Activated naive CD4-positive, alpha-beta T cell treated with anti-CD3 and anti-CD28 coated beads, Interleukin-2, amount 50 U/mL, for 72 hours (primary cell): ENCODE data around the gene ZNF487. TPM values are rescaled to one million over a fixed set of nuclear protein-coding genes. Genes with fewer than 3 reads are reported as not detected.

ENCODE experiments used
- ATAC-seq, 2 donors: fragments of 150-1000 bp; cut with Tn5 transposase; 2 replicates each; pipeline ENCODE4 v1.10.0; 2021; ENCODE audit warnings: mild to moderate bottlenecking in 2 of 2, moderate library complexity in 2 of 2
- DNase-seq, 2 donors: peaks; one replicate each; pipeline ENCODE4 v3.0.0; 2021 to 2022; ENCODE audit warnings: low spot score in 2 of 2
- H3K27ac Mint-ChIP-seq, 2 donors: one replicate each; pipeline ENCODE4 v1.8.0; 2022; ENCODE audit warnings: mild to moderate bottlenecking in 2 of 2, mixed read lengths in 2 of 2
- H3K36me3 Mint-ChIP-seq, 2 donors: one replicate each; pipeline ENCODE4 v1.8.0; 2022; ENCODE audit warnings: mixed read lengths in 2 of 2
- H3K9me3 Mint-ChIP-seq, 2 donors: one replicate each; pipeline ENCODE4 v1.8.0; 2022; ENCODE audit warnings: mixed read lengths in 2 of 2
- total RNA-seq, 2 donors: library from RNA; stranded (reverse); gene quantifications; one replicate each; pipeline ENCODE4 v1.2.3, GENCODE V29; 2022

ZNF487 gene
- total RNA-seq, 2 donors from 2014 or later, result 2.7 to 4.1 TPM

DNA sequence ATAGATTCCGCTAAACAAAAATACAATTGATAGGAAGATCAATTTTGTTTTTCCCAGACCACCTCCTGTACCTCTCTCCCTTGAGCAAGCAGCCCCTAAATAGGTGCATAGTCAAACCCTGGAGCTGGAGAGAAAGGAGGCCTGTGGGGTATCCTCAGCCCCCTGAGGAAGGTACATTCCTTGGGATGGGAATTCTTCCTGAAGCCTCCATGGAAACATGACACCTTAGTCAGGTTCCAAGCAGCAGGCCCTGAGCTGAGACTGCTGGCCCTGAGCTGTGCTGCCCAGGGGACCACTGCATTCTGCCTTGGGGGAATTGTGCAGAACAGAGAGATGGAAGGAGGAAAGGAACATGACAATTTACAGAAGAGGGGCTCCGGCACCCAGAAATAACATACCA is 35.3 kb upstream of the ZNF487 start:
- ATAC-seq (no peak), DNase-seq (no peak)
- peak overlapping the region; percentile 19 to 78 for H3K27ac Mint-ChIP-seq
- peaks cover 38 to 42% of the 10 kb centered on the region in 2 donors for H3K36me3 Mint-ChIP-seq
- H3K9me3 Mint-ChIP-seq, result no peaks in the 10 kb centered on the region

DNA sequence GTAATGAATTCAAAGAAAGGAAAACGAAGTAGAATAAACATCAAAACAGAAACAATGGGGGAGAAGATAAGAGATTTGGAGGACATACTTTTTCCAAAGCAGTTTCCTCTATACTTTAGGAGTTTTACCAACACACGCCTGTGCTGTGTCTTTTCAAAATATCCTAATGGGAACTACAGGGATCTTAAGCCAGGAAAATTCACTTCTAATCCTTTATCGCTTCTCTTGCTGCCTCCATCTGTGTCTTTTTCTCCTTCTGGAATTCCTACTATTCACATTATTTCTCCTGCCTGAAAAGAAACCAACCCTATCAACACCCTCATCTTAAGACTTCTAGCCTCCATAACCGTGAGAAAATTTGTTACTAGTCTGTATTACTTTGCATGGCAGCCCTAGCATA is 34.7 kb upstream of the ZNF487 start:
- Mint-ChIP-seq H3K36me3 (peaks cover 38 to 40% of the 10 kb centered on the region in 2 donors), H3K27ac (peak overlapping the region; percentile 19 to 78), H3K9me3 (no peaks in the 10 kb centered on the region)
- ATAC-seq (no peak), DNase-seq (no peak)

DNA sequence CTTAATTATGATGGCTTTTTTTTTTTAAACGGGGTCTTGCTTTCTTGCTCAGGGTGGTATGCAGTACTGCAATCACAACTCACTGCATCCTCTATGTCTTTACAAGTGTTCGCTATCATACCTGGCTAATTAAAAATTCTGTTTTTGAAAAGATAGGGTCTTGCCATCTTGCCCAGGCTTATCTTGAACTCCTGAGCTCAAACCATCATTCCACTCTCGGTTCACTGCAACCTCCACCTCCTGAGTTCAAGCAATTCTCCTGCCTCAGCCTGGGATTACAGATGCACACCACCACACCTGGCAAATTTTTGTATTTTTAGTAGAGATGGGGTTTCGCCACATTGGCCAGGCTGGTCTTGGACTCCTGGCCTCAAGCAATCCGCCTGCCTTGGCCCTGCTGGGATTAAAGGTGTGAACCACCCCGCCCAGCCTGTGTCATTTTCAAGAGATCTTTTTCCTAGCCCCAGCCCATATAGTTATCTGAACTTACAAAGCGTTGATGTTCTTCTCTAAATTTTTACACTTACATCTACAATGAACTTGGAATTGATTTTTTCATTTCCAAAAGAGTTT is 33.9 kb upstream of the ZNF487 start:
- H3K9me3 Mint-ChIP-seq, result no peaks in the 10 kb centered on the region
- peaks cover 40 to 41% of the 10 kb centered on the region in 2 donors for H3K36me3 Mint-ChIP-seq
- no peak for DNase-seq

DNA sequence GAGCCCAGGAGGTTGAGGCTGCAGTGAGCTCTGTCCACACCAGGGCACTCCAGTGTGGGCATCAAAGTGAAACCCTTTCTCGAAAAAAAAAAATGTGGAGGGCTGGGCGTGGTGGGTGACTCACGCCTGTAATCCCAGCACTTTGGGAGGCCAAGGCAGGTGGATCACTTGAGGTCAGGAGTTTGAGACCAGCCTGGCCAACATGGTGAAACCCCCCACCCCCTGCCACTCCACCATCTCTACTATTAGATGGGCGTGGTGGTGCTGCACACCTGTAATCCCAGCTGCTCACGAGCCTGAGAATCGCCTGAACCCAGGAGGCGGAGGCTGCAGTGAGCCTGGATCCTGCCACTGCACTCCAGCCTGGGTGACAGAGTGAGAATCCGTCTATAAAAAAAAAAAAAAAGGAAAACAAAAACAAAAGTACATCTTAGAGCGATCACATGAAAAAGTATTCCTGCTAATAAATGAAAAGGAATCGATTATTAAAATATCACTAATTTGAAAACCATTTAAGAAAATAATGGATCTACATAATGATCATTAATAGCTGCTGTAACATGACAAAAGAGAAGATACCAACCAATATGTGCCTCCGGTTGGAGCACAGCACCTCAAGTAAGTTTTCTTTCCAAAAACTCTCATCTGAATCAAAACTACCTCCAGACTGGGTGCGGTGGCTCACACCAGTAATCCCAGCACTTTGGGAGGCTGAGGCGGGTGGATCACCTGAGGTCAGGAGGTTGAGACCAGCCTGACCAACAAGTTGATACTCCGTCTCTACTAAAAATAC is 32.8 kb upstream of the ZNF487 start:
- ATAC-seq, result peak in 1 of 2 donors; percentile 6
- Mint-ChIP-seq H3K27ac (peak overlapping the region; percentile 87 to 90), H3K9me3 (no peaks in the 10 kb centered on the region), H3K36me3 (peaks cover 46 to 48% of the 10 kb centered on the region in 2 donors)
- DNase-seq, result no peak

More for the DNA sequence above, 33.9 kb upstream of the ZNF487 start:
- peak overlapping the region; percentile 73 to 87 for H3K27ac Mint-ChIP-seq
- ATAC-seq, result no peak

DNA sequence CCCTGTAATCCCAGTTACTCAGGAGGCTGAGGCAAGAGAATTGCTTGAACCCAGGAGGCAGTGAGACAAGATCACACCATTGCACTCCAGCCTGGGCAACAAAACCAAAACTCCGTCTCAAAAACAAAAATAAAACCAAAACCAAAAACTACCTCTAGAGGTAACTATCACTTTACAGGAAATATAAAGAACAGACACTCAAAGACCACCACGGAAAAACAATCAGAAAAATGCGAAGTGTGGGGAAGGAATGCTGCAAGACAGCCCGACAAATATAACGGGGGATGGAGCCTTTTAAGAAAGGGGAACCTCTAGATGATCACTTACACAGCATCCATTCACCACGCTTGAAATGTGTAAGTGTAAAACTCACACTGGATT is 32.2 kb upstream of the ZNF487 start:
- Mint-ChIP-seq H3K36me3 (peaks cover 52 to 54% of the 10 kb centered on the region in 2 donors), H3K27ac (peak overlapping the region; percentile 87 to 90), H3K9me3 (no peaks in the 10 kb centered on the region)
- ATAC-seq (no peak), DNase-seq (no peak)

DNA sequence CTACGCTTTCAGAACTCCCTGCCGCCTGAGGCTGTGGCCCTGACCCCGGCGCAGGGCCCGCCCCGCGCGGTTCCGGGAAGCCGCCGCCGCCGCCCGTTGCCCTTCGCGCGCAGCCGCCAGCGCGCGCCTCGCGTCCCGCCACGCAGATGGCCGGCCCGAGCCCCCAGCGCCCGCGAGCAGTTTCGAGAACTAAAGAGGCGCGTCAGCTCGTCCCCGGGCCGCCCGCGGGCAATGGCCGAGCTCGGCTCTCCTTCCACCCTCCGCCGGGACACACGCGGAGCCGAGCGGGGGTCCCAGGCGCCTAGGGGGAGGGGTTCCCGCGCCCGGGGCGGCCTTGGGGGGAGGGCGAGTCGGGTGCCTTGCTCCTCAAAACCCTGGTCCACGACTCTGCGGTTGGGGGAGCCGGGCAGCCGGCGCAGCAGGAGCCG is 29.7 kb upstream of the ZNF487 start:
- DNase-seq, result peak; percentile 66 to 76
- ATAC-seq, result peak; percentile 2 to 8
- H3K9me3 Mint-ChIP-seq, result no peaks in the 10 kb centered on the region
- peaks cover 57 to 59% of the 10 kb centered on the region in 2 donors for H3K36me3 Mint-ChIP-seq
- peak overlapping the region; percentile 98 to 99 for H3K27ac Mint-ChIP-seq

DNA sequence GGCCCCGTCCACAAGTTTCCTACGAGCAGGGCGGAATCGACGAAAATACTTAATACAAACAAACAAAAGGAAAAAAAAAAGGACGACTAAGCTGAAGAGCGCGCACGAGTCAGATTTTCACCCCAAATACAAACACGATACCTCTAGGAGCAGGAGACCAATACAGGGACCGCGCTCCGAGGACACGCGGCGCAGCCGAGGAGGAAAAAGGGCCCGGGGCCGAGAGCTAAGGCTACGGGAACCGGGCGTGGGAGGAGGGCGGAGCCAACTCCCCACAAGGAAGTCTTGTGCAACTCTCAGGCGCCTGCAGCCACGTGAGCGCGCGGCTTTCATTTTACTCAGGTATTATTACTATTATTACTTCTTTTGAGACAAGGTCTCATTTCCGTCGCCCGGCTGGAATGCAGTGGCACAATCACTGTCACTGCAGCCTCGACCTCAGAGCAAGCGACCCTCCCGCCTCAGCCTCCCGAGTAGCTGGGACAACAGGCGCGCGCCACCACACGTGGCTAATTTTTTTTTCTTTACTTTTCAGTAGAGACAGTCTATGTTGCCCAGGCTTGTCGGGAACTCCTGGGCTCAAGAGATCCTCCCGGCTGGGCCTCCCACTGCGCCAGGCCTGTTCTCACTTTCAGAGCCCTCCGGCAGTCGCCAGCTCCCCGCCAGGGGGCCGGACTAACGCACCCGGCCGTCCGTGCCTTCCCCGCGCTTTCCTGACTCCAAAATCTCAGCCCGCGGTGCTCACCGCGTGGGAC is 29.2 kb upstream of the ZNF487 start:
- peak; percentile 55 to 56 for ATAC-seq
- Mint-ChIP-seq H3K36me3 (peaks cover 57 to 59% of the 10 kb centered on the region in 2 donors), H3K27ac (peak overlapping the region; percentile 98 to 99), H3K9me3 (no peaks in the 10 kb centered on the region)
- peak; percentile 87 for DNase-seq

DNA sequence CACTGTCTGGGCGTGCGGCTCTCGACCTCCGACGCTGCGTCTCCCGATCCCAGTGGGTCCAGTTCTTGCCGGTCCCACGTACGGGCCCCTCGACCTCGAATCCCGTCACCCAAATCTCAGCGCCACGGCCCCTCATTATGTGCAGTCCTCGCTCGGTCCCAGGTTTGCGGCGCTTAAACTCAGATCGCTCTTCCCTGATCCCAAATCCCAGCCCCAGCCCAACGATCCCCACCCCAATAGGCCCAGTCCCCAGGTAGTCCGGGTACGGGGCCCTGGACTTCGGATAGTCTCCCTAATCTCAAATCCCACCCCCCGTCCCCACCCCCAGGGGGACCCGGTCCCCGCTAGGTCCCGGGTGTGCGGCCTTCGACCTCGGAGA is 28.6 kb upstream of the ZNF487 start:
- DNase-seq, result no peak
- peaks cover 52 to 54% of the 10 kb centered on the region in 2 donors for H3K36me3 Mint-ChIP-seq
- no peaks in the 10 kb centered on the region for H3K9me3 Mint-ChIP-seq
- H3K27ac Mint-ChIP-seq, result peak overlapping the region; percentile 98 to 99
- ATAC-seq, result peak in 1 of 2 donors; percentile 0

DNA sequence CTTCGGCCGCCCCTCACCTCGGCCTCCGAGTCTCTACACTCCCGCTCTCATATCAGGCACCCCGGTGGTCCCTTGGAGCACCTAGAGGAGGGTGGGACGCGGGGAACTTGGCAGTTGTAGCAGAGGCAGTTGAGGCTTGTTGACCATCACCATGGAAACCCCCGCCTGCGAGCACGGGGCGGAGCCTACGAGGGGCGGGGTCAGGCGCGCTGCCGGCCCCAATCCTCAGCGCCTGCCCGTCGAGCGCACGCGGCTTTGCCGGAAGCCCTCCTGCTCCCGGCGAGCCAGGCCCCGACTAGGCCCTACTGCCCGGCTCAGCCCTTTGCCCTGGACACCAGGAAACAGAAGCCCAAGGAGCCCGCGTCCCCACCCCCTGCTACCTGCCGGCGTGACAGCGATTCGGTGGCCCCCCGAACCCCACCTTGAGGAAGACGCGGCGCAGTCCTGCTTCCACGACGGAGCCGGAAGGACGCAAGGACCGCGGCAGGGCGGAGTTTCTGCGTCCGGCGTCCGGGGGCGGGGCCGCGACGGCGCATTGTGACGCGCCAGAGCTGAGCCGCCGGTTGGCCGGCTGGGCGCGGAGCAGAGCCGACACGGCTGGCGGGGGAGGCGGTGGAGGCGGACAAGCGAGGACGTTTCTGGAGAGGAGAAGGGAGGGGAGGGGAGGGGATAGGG is 28.1 kb upstream of the ZNF487 start, which contains the start of gene HNRNPF:
TSS of gene HNRNPF (minus strand) at position 477 of the 675 bp plus-strand sequence. CDS start 21,302 bp downstream, outside the sequence.
- H3K36me3 Mint-ChIP-seq, result peaks cover 49 to 51% of the 10 kb centered on the region in 2 donors
- H3K9me3 Mint-ChIP-seq, result no peaks in the 10 kb centered on the region
- DNase-seq (peak; percentile 97), ATAC-seq (peak; percentile 81 to 82)
- H3K27ac Mint-ChIP-seq, result peak within 1 kb of the TSS; percentile 98 to 99

DNA sequence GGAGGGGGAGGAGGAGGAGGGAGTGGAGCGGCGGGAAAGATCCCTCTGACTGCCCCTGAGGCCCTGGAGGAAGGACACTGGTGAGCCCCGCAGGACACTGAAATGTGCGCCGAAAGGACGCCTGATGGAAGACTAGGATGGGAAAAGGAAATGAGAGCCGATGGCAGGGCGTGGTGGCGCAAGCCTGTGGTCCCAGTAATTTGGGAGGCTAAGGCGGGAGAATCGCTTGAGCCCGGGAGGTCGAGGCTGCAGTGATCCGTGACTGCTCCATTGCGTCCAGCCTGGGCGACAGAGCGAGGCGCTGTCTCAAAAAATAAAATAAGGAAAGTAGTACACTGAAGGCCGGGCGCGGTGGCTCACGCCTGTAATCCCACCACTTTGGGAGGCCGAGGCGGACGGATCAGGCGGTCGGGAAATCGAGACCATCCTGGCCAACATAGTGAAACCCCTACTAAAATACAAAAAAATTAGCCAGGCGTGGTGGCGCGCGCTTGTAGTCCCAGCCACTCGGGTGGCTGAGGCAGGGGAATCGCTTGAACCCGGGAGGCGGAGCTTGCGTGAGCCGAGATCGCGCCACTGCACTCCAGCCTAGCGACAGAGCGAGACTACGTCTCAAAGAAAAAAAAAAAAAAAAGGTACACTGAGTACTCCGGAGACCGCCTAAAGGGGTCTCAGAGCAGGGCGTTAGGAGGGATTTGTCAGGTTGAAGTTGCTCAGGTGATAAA is 27.4 kb upstream of the ZNF487 start:
- peak; percentile 63 to 72 for DNase-seq
- Mint-ChIP-seq H3K36me3 (peaks cover 43 to 44% of the 10 kb centered on the region in 2 donors), H3K27ac (peak overlapping the region; percentile 98 to 99), H3K9me3 (no peaks in the 10 kb centered on the region)
- ATAC-seq, result peak; percentile 4 to 15

DNA sequence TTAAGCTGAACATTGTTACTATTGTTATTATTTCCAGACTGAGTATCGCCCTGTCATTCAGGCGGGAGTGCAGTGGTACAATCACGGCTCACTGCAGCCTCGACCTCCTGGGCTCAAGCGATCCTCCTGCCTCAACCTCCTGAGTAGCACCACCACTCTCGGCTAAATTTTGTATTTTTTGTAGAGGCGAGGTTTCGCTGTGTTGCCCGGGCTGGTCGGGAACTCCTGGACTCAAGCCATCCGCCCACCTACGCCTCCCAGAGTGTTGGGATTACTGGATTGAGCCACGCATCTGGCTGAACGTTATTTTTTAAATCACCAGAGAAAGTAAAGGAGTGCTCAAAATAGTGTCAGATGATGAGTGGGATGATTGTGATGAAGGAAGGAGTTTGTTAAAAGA is 26.6 kb upstream of the ZNF487 start:
- ATAC-seq (no peak), DNase-seq (no peak)
- peaks cover 37 to 38% of the 10 kb centered on the region in 2 donors for H3K36me3 Mint-ChIP-seq
- peak overlapping the region; percentile 98 to 99 for H3K27ac Mint-ChIP-seq
- H3K9me3 Mint-ChIP-seq, result no peaks in the 10 kb centered on the region

DNA sequence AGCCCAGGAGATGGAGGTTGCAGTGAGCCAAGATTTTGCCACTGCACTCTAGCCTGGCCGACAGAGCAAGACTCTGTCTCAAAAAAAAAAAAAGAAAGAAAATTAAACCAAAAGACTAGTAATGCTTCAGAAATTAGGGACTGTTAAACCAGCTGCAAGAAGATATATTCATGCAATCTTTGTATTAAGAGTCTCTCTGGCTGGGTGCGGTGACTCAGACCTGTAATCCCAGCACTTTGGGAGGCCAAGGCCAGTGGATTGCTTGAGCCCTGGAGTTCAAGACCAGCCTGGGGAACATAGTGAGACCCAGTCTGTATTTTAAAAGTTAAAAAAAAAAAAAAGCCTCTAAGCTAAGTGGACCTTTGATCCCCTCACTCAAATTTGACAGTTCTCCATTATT is 25.4 kb upstream of the ZNF487 start:
- Mint-ChIP-seq H3K9me3 (no peaks in the 10 kb centered on the region), H3K36me3 (peaks cover 25 to 26% of the 10 kb centered on the region in 2 donors), H3K27ac (peak overlapping the region in 1 of 2 donors; percentile 99)
- ATAC-seq (no peak), DNase-seq (no peak)

DNA sequence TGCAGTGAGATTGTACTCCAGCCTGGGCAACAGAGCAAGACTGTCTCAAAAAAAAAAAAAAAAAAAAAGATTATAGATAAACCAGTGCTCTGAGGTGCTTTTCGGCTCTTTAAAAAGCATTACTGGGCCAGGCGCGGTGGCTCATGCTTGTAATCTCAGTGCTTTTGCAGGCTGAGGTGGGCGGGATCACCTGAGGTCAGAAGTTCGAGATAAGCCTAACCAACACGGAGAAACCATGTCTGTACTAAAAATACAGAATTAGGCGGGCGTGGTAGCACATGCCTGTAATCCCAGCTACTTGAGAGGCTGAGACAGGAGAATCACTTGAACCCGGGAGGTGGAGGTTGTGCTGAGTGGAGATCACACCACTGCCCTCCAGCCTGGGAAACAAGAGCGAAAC is 21.4 kb upstream of the ZNF487 start:
- H3K36me3 Mint-ChIP-seq, result peaks cover 5 to 8% of the 10 kb centered on the region in 2 donors
- no peak for DNase-seq
- ATAC-seq, result no peak
- no peak overlapping the region for H3K27ac Mint-ChIP-seq
- H3K9me3 Mint-ChIP-seq, result no peaks in the 10 kb centered on the region

DNA sequence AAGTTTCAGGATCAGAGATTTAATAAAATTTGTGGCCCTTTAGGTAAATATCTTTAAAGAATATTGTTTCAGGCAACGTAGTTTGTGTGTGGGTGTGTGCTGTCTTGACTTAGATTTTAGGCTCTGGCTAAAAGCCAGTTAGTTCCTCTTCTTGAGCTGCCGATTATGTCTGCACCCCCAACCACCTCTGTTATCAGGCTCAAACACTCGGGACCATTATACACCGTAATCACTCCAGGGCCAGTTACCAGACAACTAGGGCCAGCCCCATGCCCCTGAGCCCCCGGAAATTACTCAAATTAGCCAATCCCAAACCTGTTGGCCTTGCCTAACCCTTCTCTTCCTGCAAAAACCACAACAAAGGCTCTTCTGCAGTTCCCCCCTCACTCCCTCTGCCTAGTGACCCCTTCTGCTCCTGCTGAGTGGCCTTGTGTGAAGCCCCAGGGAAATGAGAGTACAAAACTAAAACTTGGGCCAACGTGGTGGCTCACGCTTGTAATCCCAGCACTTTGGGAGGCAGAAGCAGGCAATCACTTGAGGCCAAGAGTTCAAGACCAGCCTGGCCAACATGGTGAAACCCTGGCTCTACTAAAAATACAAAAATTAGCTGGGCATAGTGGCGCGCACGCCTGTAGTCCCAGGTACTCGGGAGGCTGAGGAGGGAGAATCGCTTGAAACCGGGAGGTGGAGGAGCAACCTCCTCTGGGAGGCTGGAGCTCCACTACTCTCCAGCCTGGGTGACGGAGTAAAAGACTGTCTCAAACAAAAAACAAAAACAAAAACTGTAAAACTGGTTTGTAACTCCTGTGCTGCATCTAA is 18.8 kb upstream of the ZNF487 start:
- Mint-ChIP-seq H3K36me3 (peaks cover 5 to 8% of the 10 kb centered on the region in 2 donors), H3K27ac (peak overlapping the region; percentile 65 to 80), H3K9me3 (no peaks in the 10 kb centered on the region)
- DNase-seq, result peak in 1 of 2 donors; percentile 80
- peak; percentile 42 to 62 for ATAC-seq

DNA sequence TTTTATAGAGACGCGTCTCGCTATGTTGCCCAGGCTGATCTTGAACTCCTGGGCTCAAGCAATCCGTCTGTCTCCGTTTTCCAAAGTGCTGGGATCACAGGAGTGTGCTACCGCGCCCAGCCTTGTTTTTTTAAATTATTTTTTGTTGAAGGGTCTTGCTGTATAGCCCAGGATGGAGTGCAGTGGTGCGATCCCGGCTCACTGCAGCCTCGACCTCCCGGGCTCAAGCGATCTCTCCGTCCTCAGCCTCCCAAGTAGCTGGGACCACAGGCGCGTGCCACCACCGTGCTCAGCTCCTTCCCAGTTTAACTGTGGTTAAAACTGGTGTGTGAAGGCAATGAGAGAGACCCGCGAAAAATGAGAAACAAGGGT is 16.9 kb upstream of the ZNF487 start:
- no peak for ATAC-seq
- Mint-ChIP-seq H3K9me3 (no peaks in the 10 kb centered on the region), H3K36me3 (peaks cover 5 to 8% of the 10 kb centered on the region in 2 donors)

More for the DNA sequence above, 16.9 kb upstream of the ZNF487 start:
- peak overlapping the region; percentile 97 for H3K27ac Mint-ChIP-seq
- peak in 1 of 2 donors; percentile 69 for DNase-seq
